ENCODE data around the gene CLSTN1.

Gene CLSTN1

GRCh38 chr1:9823943-9824701 is at the start of gene CLSTN1:
Gene CLSTN1 (minus strand): TSS chr1:9823965. CDS start chr1:9823733, 232 bp downstream.
- no peak for DNase-seq

DNA sequence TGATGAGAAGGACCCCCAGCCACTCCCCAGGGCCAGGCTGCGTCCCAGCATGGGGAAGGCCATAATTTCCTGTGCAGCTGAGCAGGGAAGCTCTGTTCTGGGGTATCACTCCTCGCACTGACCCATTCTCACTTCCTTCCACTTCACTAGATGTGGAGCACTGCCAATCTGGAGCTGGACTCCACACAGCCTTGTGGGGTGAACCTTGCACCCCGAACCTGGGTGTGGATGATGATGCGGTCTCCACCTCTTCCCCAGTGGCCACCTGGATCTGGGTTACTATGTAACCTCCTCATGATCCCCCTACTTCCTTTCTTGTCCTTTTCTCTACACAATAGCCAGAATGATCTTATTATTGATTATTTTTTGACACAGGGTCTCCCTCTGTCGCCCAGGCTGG is 49.6 kb upstream of the CLSTN1 start:
- DNase-seq = no peak

- no peak for DNase-seq
Observed at GRCh38 chr1:9872430-9873165, 48.8 kb upstream of the CLSTN1 start.

GRCh38 chr1:9871707-9872425 is 48.1 kb upstream of the CLSTN1 start:
- DNase-seq = no peak

- no peak for DNase-seq
Observed at GRCh38 chr1:9871021-9871420, 47.3 kb upstream of the CLSTN1 start.

DNA sequence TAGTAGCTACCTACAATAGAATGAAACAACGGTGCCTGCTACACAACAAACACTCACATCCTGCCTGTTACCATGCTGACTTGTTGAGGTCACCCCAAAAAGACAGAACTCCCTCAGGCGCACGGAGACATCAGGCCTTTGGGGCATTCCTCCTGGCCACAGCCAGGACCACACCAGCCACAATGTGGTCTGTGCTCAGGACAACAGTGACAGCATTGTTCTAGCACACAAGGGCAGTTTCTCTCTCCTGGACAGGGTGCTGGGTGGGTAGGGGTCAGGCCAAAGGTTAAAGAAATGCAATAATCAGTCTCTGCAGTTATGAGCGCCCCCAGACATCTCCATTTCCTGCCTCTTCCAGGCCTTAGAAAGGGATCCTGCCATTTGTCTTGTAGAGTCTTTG is 46.8 kb upstream of the CLSTN1 start:
- DNase-seq = no peak

GRCh38 chr1:9869831-9870251 is 46.1 kb upstream of the CLSTN1 start:
- DNase-seq = no peak

DNA sequence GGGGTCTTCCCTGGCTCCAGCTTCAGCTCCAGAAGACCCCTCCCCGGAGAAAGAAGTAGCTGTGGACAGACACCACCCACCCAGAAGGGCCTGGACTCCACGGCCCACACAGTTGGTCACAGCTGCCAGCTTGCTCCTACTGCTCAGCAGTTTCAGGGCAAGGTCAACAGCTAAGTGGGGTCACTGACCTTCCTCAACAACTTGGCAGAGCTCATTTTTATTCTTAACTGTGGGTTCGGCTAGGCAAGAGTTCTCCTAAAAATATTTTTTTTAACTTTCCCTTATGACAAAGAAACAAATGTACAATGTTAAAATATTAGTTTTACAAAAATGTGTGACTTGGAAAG is 44.5 kb upstream of the CLSTN1 start:
- DNase-seq = no peak

DNA sequence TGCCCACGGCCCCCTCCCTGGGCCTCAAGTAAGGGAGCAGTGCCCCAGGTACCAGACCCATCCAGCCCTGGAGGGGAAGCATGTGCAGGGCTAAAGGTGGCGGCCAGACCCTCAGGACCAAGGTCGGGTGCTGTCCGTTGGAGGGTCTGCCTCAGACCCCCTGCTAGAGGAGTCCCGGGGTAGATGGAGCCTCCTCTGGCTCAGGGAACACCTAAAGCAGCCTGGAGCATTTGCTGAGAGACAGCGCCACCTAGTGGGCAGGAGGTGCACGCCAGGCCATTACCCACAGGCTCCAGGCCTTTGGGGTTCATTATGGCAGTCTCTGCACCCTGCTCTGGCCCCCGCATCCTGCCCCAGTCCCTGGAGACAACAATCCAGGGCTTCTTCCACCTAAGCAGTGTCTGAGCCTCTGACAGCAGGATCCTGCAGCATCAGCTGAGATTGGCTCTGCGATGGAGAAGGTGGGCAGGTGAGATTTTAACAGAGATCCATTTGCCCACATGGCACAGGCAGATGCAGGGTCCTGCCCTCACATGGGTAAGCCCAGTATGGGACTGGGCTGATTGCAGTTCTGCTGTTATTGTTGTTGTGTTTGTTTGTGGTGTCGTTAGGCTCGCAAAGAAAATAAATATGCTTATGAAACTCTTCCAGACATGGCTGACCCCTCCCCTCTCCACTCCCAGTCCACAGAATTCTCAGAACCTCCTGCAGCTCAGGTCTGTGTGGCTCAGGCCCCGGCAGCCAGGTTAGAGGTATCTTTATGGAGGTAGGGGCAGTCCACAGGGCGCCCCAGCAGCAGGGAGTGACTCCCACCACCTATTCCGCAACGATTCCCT is 43.9 kb upstream of the CLSTN1 start:
- no peak for DNase-seq

- DNase-seq = no peak
Observed at GRCh38 chr1:9866836-9867235, 43.1 kb upstream of the CLSTN1 start.

GRCh38 chr1:9865724-9866123 is 42.0 kb upstream of the CLSTN1 start:
- DNase-seq = no peak

DNA sequence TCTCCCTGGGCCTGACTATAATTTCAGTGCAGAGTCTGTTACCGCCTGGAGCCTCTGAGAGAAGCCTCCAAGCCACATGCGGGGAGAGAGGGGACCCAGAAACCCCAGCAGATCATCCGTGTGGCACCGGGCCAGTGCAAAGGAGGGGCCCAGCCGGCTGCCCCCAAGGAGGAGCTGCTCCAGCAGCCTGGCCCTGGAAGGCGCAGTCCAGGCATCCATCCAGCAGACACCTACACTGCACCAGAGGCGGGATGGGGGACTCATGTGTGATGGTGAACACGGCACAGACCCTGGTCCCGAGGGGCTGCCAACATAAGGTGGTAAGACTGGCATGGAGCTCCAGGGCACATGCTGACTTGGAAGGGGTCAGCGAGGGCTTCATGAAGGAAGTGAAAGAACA is 39.6 kb upstream of the CLSTN1 start:
- no peak for DNase-seq

- DNase-seq = no peak
Observed at GRCh38 chr1:9861360-9861759, 37.6 kb upstream of the CLSTN1 start.

DNA sequence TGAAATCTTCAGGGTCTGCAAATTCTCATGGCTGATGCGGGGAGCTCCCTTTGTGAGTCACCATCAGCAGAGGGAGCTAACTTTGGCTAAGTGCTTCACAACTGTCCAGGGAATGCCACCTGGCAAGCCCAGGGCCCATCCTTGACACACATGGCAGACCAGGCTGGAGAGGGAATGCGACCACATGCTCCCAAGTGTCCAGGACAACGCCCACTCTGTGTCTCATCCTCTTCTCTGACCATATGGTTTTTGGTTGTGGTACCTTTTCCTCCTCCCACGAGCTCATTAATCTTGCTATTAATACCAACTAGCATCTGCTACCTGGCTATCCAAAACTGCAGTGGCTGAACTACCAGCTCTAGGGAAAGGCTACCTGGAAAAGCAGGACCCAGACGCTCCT is 37.1 kb upstream of the CLSTN1 start:
- no peak for DNase-seq

GRCh38 chr1:9859281-9860014 is 35.7 kb upstream of the CLSTN1 start:
- DNase-seq = no peak

DNA sequence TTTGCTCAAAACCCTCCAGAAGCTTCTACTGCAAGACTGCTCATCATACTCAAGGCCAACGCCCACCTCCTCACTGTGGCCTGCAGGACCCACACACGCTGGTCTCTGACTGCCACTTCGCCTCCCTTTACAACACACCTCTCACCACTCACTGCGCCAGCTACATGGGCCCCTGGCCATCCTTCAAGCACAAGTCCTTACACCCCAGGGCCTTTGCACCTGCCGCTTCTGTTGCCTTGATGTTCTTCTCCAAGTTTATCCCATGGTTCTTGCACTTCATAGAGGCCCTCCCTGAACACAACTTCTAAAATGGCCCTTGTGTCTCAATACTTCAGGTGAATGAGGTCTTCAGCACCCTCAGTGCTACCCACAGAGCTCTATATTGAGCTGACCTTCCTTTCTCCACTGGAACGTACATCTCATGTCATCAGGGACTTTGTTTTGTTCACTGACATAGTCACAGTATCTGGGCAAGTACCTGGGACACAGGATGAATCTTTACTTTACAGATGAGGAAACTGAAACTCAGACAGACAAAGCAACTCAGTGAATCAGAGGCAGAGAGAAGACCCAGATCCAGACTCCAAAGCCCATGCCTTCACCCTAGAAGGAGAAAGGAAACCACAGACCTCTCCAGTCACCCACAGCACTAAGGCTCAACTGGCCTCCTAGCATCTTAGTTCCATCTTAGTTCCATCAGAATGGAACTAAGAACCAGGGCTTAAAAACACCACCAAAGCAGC is 34.7 kb upstream of the CLSTN1 start:
- DNase-seq = no peak

DNA sequence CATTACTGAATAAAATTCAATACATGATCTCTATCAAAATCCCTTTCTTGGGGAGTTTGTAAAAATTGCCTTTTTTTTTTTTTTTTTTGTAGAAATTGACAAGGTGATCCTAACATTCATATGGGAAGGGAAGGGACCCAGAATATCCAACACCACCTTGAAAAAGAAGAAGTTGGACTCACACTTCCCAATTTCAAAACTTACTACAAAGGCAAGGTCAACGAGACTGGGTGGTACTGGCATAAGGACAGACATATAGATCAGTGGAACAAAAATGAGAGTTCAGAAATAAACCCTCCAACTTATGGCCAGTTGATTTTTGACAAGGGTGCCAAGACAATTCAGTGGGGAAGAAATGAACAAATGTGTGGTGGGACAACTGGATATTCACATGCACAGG is 31.4 kb upstream of the CLSTN1 start:
- no peak for DNase-seq

- no peak for DNase-seq
Observed at GRCh38 chr1:9853249-9853595, 29.5 kb upstream of the CLSTN1 start.

DNA sequence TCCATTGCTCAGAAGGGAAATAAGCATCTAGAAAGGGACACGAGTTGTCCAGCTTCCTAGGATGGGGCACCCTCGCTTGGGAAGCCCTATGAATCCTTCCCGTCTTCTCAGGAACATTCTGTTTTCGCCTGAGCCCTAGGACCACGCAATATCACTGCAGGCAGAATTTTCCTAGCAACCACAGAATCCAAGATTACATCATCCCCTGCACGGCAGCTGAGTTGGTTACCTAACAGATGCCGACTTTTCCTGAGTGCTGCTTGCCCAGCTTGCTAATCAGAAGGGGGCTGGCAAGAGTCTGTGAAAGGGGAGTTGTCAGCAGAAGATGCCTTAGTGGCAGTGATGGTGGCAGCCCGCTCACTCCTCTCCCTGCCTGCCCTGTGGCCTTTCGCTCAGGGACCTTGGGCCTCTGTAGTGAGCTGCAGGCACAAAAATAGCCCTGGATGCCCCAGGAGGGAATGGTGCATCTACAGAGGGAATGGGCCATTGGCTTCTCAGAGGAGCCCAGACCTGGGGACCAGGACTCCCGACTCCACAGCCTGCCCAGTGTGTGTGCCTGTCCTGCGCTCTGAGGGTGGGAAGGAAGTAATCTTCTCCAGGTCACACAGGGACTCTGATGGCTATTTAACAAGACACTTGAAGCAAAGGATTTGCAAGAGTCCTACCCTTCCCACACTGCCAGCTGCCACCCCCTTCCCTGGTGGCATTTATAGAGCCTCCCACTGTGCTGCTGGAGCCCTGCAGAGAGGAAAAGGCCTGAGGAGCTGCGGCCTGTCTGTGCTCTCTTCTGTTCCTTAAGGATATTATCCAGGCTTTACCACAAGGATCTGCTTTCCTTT is 28.9 kb upstream of the CLSTN1 start:
- no peak for DNase-seq

- DNase-seq = no peak
Observed at GRCh38 chr1:9852004-9852403, 28.2 kb upstream of the CLSTN1 start.

Measured in NCI-H187 treated with DMSO at 0.1 percent for 48 hours (cell line).